GM19372 (cell line): ENCODE data around the gene ZER1.

Experiments used
- ATAC-seq: cut with Tn5 transposase; IDR thresholded peaks from one replicate; pipeline ENCODE4 v1.9.1; 2021; ENCODE audit warnings: mild to moderate bottlenecking, low read depth, moderate library complexity; ENCODE audit not compliant: unreplicated experiment

Gene ZER1

DNA sequence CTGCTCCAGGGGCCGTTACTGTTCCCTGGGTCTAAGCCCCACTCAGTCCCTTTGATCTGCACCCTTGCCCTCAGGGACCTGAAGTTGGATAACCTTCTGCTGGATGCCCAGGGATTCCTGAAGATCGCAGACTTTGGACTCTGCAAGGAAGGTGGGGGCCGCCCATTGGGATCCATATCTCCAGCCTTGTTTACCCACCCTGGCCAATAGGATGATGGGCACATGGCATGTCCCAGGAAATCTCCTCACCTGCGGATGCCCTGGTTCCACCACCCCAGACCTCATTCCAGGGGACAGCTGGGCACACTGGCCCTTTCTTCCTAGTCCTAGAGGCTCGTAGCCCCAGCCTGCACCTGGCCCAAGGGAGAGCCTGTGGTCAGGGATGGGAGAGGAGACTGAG is 53.3 kb downstream of the ZER1 start:
- ATAC-seq = no peak

- ATAC-seq = no peak
Measured at GRCh38 chr9:128718047-128718446, 53.7 kb downstream of the ZER1 start.

DNA sequence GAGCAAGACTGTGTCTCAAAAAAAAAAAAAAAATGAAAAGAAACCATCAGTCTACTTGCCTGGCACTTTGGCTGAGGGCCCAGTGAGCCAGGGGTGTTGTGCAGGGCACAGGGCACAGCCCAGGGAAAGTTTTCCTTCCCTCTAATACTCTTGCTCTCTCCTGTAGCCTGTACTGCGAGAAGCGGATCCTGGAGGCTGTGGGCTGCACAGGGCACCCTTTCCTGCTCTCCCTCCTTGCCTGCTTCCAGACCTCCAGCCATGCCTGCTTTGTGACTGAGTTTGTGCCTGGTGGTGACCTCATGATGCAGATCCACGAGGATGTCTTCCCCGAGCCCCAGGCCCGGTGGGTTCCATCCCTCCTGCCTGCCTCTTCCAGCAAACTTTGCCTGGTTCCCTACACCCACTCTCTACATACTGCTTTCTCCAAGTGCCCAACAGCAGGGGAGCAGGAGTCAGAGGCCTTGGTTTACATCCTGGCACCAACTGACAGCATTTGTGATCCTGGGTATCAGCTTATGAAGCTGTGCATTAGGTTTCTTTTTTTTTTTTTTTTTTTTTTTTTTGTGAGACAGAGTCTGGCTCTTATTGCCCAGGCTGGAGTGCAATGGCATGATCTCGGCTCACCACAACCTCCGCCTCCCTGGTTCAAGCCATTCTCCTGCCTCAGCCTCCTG is 55.0 kb downstream of the ZER1 start:
- no peak for ATAC-seq

GRCh38 chr9:128715436-128715750 is 56.3 kb downstream of the ZER1 start:
- no peak for ATAC-seq

- ATAC-seq = no peak
Measured at GRCh38 chr9:128714586-128715435, 56.9 kb downstream of the ZER1 start.

DNA sequence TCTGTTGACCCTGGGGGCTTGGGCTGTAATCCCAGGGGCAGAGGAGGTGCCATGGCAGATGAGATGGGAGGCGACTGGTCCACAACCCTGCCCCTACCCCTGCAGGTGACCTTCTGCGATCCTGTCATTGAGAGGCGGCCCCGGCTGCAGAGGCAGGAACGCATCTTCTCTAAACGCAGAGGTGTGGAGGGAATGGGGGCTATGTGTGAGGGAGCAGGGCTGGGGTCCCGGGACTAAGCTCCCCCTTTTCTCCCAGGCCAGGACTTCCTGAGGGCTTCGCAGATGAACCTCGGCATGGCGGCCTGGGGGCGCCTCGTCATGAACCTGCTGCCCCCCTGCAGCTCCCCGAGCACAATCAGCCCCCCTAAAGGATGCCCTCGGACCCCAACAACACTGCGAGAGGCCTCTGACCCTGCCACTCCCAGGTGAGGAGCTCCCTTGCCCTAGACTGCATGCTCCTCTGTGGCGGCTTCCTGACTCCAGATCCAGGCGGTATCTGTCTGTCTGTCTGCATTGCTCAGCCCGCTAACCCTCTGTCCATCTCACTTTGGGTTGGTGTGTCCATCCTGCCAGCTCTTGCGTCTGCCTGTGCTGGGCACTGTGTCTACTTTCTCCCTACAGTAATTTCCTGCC is 57.7 kb downstream of the ZER1 start:
- no peak for ATAC-seq

DNA sequence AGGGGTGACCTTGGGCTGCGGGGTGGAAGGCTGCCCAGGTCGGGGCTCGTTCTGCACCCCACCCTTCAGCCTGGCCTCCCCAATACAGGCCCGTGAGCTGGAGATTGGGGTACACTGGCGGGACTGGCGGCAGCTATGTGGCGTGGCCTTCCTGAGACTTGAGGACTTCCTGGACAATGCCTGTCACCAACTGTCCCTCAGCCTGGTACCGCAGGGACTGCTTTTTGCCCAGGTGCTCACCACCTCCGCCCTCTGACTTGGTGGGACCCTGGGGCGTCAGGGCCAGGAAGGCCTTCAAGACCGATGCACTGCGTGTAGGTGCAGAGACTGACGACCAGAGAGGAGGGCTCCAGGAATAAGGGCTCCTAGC is 58.3 kb downstream of the ZER1 start:
- ATAC-seq = no peak

DNA sequence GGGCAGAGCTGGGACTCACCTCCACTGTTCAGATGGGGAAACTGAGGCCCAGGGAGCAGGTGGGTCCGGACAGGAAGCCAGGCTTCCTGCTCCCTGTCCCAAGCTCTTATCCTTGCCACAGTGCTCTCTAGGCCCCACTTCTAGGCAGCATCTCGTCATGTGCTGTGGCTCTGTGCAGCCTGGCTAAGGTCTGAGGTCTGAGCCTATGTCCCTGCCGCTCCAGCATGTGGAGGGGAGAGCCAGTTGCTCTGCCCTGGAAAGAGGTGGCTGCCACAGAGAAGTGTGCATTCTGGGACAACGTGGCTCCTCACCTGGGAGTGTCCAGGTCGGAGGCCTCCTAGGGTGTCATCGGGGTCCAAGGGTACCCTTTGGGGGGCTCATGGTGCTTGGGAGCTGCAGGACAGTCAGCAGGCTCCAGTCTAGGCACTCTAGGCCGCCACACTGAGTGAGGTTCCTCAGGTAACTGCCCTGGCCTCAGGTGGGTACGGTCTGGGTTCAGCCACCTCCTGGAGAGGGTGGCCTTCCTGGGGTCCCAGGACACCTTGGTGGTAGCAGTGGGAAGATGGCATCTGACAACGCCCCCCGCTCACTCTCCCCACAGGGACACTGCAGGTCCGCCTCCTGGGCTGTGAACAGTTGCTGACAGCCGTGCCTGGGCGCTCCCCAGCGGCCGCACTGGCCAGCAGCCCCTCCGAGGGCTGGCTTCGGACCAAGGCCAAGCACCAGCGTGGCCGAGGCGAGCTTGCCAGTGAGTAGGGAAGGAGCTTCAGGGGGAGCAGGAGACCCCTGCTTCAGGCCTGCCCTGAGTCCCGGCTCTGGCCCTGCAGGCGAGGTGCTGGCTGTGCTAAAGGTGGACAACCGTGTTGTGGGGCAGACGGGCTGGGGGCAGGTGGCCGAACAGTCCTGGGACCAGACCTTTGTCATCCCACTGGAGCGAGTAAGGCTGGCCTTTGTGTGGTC is 59.0 kb downstream of the ZER1 start:
- no peak for ATAC-seq

DNA sequence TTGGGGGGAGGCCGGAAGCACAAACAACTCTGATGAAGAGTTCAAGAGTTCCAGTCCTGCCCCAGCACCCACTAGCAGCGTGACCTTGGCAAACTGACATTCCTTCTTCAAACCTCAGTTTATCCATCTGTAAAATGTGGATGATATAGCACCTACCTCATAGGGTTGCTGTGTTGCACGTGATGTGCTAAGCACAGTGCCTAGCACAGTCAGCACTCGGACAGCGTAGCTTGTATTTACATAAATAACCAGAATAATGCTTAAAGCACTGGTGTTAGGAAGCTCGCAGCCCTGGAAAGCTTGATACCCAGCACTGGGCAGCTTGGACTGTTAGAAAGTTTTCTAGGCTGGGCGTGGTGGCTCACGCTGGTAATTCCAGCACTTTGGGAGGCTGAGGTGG is 64.3 kb downstream of the ZER1 start:
- ATAC-seq = no peak

DNA sequence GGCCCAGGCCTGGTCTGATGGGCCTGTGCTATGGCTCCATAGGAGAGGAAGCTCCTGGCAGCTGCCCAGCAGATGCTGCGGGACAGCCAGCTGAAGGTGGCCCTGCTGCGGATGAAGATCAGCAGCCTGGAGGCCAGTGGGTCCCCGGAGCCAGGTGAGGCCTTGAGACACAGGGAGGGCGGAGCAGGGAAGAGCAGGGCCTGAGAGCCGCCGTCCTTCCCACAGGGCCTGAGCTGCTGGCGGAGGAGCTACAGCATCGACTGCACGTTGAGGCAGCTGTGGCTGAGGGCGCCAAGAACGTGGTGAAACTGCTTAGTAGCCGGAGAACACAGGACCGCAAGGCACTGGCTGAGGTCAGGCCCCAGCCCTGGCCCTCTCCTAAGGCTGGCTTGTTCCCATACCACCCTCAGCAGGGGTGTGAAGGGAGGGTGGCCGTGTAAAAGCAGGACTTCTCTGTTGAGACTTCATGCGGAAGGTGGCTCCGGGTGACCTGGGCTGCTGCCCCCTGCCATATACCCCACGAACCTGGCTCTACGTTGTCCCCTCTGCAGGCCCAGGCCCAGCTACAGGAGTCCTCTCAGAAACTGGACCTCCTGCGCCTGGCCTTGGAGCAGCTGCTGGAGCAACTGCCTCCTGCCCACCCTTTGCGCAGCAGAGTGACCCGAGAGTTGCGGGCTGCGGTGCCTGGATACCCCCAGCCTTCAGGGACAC is 64.9 kb downstream of the ZER1 start:
- no peak for ATAC-seq

GRCh38 chr9:128706045-128706444 is 65.7 kb downstream of the ZER1 start:
- no peak for ATAC-seq

DNA sequence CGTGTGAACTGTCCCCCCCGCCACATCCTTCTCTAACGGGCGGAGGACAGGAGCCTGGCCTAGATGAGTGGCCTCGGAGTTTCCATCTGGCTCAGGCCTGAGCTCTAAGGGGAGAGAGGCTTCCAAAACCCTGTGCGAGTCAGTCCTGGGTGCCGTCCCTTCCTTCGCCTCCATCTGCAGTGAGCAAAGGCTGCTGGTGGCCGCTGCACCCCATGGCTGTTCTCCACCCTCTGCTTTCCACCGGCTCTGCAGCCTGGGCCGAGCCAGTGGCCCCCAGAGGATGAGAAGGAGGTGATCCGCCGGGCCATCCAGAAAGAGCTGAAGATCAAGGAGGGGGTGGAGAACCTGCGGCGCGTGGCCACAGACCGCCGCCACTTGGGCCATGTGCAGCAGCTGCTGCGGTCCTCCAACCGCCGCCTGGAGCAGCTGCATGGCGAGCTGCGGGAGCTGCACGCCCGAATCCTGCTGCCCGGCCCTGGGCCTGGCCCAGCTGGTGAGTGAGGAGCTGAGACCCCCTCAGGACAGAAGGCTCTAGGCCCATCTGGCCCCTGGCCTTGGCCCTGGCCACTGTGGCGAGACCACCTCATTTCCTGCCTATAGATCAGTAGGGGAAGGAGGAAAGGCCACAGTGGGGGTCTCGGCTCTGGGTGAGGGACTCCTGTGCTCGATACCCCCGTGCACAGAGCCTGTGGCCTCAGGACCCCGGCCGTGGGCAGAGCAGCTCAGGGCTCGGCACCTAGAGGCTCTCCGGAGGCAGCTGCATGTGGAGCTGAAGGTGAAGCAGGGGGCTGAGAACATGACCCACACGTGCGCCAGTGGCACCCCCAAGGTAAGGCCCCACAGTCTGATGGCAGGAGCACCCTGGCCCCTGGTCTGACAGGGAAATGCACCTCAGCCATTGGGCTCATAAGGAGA is 66.4 kb downstream of the ZER1 start:
- no peak for ATAC-seq

DNA sequence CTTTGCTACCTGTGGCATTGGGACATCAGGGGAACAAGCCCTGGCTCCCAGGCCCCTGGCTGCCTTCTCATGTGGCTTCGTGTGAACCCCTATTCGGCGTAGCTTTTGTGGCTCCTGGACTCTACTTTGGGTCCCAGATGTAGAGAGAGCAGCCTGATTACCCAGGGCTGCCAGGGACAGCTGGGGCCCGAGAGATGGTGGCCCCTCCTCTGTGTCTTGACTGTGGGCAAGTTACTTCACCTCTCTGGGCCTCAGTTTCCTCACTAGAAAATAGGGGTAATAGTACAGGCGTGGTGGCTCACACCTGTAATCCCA is 67.4 kb downstream of the ZER1 start:
- ATAC-seq = no peak

GRCh38 chr9:128703616-128704355 is 67.9 kb downstream of the ZER1 start:
- no peak for ATAC-seq

DNA sequence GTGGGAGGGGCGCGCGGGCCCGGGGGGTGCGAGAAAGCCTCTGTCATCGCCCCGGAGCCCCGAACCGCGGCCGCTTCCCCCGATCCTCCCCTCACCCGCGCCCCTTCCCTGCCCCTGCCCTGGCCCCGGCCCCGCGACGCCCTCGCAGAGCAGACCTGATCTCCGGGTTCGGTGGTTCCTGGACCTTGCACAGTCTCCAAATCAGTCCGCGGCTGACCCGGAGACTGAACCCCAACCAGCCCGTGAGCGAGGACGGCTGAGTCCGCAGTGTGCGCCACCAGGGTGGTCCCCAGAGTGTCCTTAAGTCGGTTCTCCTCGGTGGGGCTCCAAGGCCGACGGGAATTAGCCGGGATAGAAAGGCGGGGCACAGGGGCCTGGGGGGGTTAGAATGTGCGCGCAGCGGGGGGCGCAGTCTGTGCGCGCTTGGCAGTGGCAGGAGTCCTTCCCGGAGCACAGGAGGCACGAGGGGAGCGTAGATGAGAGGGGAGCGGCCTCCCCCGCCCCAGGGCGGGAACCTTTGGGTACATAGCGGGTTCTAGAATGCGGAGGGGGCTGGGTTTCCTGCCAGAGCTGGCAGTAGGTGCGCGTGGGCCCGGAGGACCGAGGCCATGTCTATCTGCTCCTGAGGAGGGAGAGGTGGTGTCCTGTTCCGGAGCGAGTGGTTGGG is 68.6 kb downstream of the ZER1 start:
- peak; percentile 18 for ATAC-seq

GRCh38 chr9:128702445-128702948 is 69.2 kb downstream of the ZER1 start, which contains the start of gene PKN3:
Gene PKN3 (plus strand): TSS chr9:128702503. CDS start chr9:128702916, 413 bp downstream.
- peak; percentile 71 for ATAC-seq

DNA sequence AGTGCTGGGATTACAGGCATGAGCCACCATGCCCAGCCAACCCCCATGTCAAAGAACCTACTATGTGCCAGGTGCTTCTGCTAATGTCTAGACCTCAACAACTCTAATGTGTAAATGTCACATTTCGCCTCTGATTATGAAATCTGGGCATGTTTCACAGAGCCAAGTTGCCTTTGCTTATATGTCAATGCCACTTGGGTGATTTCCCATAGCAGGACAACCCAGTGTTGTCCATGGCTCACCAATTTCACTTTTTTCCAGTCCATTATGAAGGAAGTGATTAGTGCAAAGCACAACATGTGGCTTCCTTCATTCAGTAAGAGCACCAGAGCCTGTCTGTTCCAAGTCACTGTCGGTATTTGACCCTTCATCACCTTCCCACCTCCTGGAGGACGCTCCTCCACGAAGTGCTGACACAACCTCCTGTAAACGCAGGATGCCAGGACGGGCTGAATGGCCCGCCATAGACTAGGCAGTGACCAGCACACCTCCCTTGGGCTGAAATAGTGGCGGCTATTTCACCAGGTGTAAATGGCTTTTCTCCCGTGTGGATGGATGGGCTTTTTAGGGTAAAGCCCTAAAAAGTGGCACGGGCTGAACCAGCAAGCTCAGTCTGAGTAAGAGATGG is 70.4 kb downstream of the ZER1 start:
- ATAC-seq = no peak
